IPS DF 6.9 (cell line): ENCODE data around the gene PTCH1.

Experiments
- DNase-seq: peaks from one replicate; pipeline ENCODE4 v3.0.0-alpha.2; 2013; ENCODE audit warnings: low read depth, low spot score
- H3K27ac ChIP-seq: one replicate; pipeline ENCODE4 v1.5.1; 2013; ENCODE audit warnings: low read length, control low read depth
- H3K27me3 ChIP-seq: 2 replicates; pipeline ENCODE4 v1.6.1; 2013; ENCODE audit warnings: mild to moderate bottlenecking, low read length; ENCODE audit not compliant: control insufficient read depth, insufficient read depth
- H3K36me3 ChIP-seq: 2 replicates; pipeline ENCODE4 v1.6.1; 2013; ENCODE audit warnings: low read length; ENCODE audit not compliant: control insufficient read depth, insufficient read depth
- H3K4me1 ChIP-seq: 2 replicates; pipeline ENCODE4 v1.6.1; 2013; ENCODE audit warnings: low read length; ENCODE audit not compliant: control insufficient read depth, insufficient read depth
- H3K4me3 ChIP-seq: 2 replicates; pipeline ENCODE4 v1.5.1; 2013; ENCODE audit warnings: mild to moderate bottlenecking, low read length
- H3K9me3 ChIP-seq: 2 replicates; pipeline ENCODE4 v1.6.1; 2013; ENCODE audit warnings: low read length, inconsistent platforms; ENCODE audit not compliant: control insufficient read depth, insufficient read depth
- WGBS: extraction: QIAGEN DNeasy Blood & Tissue Kit; methylation state at CpG from one replicate; pipeline ENCODE4 v1.1.7; 2013; ENCODE audit warnings: mixed read lengths, missing lambda C conversion rate; ENCODE audit not compliant: insufficient read length, insufficient coverage; 5-methylcytosine and 5-hydroxymethylcytosine counted together

PTCH1 gene

GRCh38 chr9:95409650-95410426, 106.9 kb downstream of the PTCH1 start:
- Histone ChIP-seq H3K4me3 (no peak overlapping the region), H3K9me3 (no peaks in the 10 kb centered on the region), H3K36me3 (no peaks in the 10 kb centered on the region), H3K4me1 (0 out of 2 replicates have a peak, but pooled peaks cover 2% of the 10 kb centered on the region), H3K27me3 (no peaks in the 10 kb centered on the region), H3K27ac (no peak overlapping the region)
- no CpG with 5 or more reads among the region's 6 CpGs for WGBS
- no peak for DNase-seq

GRCh38 chr9:95407524-95407923, 109.2 kb downstream of the PTCH1 start:
- no peak for DNase-seq
- no peaks in the 10 kb centered on the region for H3K9me3 ChIP-seq
- H3K36me3 ChIP-seq, result no peaks in the 10 kb centered on the region
- no peak overlapping the region for H3K27ac ChIP-seq
- no peak overlapping the region for H3K4me3 ChIP-seq
- no peaks in the 10 kb centered on the region for H3K27me3 ChIP-seq
- WGBS, result no CpG with 5 or more reads among the region's 1 CpG
- 0 out of 2 replicates have a peak, but pooled peaks cover 2% of the 10 kb centered on the region for H3K4me1 ChIP-seq

- no peak overlapping the region for H3K27ac ChIP-seq
- H3K36me3 ChIP-seq, result no peaks in the 10 kb centered on the region
- H3K4me1 ChIP-seq, result 0 out of 2 replicates have a peak, but pooled peaks cover 2% of the 10 kb centered on the region
- H3K4me3 ChIP-seq, result no peak overlapping the region
- no peaks in the 10 kb centered on the region for H3K27me3 ChIP-seq
- no peak for DNase-seq
- no peaks in the 10 kb centered on the region for H3K9me3 ChIP-seq
- WGBS, result no CpG with 5 or more reads among the region's 2 CpGs
Observed at GRCh38 chr9:95406121-95406520, 110.7 kb downstream of the PTCH1 start.

GRCh38 chr9:95399261-95399660, 117.5 kb downstream of the PTCH1 start:
- no peak for DNase-seq
- H3K27ac ChIP-seq, result no peak overlapping the region
- H3K36me3 ChIP-seq, result no peaks in the 10 kb centered on the region
- no peaks in the 10 kb centered on the region for H3K9me3 ChIP-seq
- 0 out of 2 replicates have a peak, but pooled peaks cover 1% of the 10 kb centered on the region for H3K4me1 ChIP-seq
- WGBS, result no CpG with 5 or more reads among the region's 4 CpGs
- no peak overlapping the region for H3K4me3 ChIP-seq
- H3K27me3 ChIP-seq, result no peaks in the 10 kb centered on the region
